Heart left ventricle (tissue), 13 donors: ENCODE data around the gene CNTN4.

Source experiments
- POLR2A ChIP-seq, 2 donors: fragments of 450-650 bp; IDR thresholded peaks; one replicate each; pipeline ENCODE4 v1.6.1; 2017; ENCODE audit warnings: antibody characterized with exemption in 2 of 2, mild to moderate bottlenecking in 2 of 2, moderate library complexity in 2 of 2
- TF ChIP-seq, protein P1 (sequence below), 12 donors: fragments of 200-600 bp; sonication (generic) in 4 of 12; IDR thresholded peaks; one replicate each; pipeline versions ENCODE4 v1.5.0 to v1.8.0; 2018 to 2022; ENCODE audit warnings: antibody characterized with exemption in 12 of 12, mild to moderate bottlenecking in 5 of 12
- donor health status: ischemic (EF 13 %, LVEDD 7.1; RV severe dilation, severe dysfunction).
- donor health status: DM: no; HTN: yes; CAD: no.
- donor health status: DM: no; HTN: no; CAD: no.
- donor health status: ischemic (EF 25% LVEDD 6.9; RV normal size, moderate dysfunction).
- donor health status: ischemic (EF 25% LVEDD 5.7; RV mildly dilated, moderate dysfunction).
- donor health status: ischemic (EF 35%, LVEDD 5.7; RV mildly dilated, moderate dysfunction).
- donor health status: nonischemic (EF 11% LVEDD 7.7; RV severe dilation, severe dysfunction).
- donor health status: DM: yes; HTN: yes; CAD: no.
- donor health status: PGD.
- donor health status: ischemic (EF 29% LVEDD 5.4; RV normal size, mild dysfunction).
- donor health status: nonischemic (EF 23%, LVEDD 6.1; RV moderate dilation, normal function).

DNA sequence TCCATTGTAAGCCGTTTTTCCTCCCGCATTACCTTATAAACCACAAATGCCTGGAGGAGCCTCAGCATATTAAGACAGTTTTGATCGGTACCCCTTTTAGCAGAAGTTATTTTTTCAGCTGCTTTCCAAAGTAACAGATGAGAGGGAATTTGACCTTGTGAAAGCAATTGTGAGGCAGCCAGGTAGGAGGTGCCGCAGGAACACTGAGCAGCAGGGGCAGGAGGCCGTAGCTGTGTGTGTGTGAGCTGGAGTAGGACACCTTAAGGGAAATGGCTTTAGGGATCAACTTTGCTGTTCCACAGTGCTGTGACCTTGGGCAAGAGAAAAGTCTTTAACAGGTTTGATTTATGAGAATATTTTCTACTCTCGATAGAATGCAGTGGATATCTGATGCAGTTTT is 529.5 kb downstream of the CNTN4 start:
- TF ChIP-seq, protein P1, sequence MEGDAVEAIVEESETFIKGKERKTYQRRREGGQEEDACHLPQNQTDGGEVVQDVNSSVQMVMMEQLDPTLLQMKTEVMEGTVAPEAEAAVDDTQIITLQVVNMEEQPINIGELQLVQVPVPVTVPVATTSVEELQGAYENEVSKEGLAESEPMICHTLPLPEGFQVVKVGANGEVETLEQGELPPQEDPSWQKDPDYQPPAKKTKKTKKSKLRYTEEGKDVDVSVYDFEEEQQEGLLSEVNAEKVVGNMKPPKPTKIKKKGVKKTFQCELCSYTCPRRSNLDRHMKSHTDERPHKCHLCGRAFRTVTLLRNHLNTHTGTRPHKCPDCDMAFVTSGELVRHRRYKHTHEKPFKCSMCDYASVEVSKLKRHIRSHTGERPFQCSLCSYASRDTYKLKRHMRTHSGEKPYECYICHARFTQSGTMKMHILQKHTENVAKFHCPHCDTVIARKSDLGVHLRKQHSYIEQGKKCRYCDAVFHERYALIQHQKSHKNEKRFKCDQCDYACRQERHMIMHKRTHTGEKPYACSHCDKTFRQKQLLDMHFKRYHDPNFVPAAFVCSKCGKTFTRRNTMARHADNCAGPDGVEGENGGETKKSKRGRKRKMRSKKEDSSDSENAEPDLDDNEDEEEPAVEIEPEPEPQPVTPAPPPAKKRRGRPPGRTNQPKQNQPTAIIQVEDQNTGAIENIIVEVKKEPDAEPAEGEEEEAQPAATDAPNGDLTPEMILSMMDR (IDR thresholded peaks at IDR 0.05): no peak
- TF ChIP-seq POLR2A (IDR thresholded peaks at IDR 0.05): no peak
